HG03045 (cell line): ENCODE measurements around the gene MEMO1.
A peak's percentile ranks its signal among the peaks of the same experiment; 100 is the strongest.
"Not testable (repeated sequence)": the region's sequence is repeated elsewhere in the genome, so short reads cannot be mapped to it uniquely, and the experiment has no call there.

ENCODE experiments used
- ATAC-seq: cut with Tn5 transposase; IDR thresholded peaks from one replicate; pipeline ENCODE4 v1.9.1; 2021; ENCODE audit warnings: mild to moderate bottlenecking, moderate library complexity; ENCODE audit not compliant: unreplicated experiment

The MEMO1 gene

GRCh38 chr2:31998731-31999383, 12.0 kb downstream of the MEMO1 start:
- ATAC-seq, result no peak

- ATAC-seq, result no peak
These were observed 13.2 kb downstream of the MEMO1 start for GRCh38 chr2:31997653-31998052.

DNA sequence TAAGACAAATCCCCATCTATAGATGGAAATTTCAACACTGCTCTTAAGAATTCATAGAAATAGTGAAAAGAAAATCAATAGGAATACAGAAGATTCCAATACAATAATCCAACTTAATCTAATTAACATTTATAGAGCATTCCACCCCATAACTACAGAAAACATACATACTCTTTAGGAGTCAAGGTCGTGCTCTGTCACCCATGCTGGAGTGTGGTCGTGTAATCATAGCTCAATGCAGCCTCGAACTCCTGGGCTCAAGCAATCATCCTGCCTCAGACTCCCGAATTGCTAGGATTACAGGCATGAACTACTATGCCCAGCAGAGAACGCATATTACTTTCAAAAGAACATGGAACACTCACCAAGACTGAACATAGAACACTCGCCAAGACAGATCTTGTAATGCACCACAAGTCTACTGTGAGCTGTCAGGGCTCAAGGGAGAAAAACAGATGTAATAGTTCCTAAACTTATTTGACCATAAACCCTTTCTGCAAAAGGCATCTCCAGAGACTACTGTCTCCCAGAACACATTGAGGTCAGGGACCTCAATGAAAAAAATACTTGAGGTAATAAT, 14.1 kb downstream of the MEMO1 start:
- ATAC-seq, result no peak

DNA sequence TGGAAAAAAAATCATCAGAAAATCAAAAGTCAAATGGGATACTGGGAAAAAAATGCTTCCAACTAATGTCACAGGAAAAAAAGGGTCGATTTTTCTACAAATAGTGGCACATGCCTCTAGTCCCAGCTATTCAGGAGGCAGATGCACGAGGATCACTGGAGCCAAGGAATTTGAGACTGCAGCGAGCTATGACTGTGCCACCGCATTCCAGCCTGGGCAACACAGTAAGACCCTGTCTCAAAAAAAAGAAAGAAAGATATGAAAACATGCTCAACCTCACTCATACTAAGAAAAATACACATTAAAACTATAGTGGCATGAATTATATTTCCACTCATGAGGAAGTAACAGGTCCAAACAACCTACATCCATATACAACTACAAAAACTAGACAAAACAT, 17.9 kb downstream of the MEMO1 start:
- ATAC-seq, result no peak

GRCh38 chr2:31992025-31992579, 18.7 kb downstream of the MEMO1 start:
- ATAC-seq, result no peak

DNA sequence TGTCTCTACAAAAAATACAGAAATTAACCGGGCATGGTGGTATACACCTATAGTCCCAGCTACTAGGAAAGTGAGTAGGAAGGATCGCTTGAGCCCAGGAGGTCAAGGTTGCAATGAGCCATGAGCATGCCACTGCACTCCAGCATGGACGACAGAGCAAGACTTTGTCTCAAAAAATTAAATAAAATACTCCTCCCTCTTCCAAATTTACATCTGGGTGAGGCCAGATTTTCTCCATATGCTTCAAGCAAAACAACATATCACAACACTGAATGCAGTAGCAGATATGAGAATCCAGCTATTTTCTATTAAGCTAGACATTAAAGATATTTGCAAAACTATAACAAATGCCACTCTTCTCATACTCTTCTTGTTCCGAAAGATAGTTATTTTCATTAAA, 20.9 kb downstream of the MEMO1 start:
- no peak for ATAC-seq

- no peak for ATAC-seq
These were observed 23.2 kb downstream of the MEMO1 start for GRCh38 chr2:31987454-31988220.

DNA sequence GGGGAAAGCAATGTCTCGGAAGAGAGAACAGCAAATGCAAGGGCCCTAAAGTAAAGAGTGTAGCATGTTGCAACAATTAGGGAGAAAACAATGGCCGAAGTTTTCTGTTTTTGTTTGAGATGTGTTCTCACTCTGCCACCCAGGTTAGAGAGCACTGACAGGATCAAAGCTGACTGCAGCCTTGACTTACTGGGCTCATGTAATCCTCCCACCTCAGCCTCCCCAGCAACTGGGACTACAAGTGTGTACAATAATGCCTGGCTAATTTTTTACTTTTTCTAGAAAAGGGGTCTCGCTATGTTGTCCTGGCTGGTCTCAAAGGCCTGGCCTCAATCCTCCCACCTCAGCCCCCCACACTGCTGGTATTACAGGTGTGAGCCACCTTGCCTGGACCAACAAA, 23.9 kb downstream of the MEMO1 start:
- ATAC-seq, result no peak

- ATAC-seq, result no peak
These were observed 26.9 kb downstream of the MEMO1 start for GRCh38 chr2:31983762-31984467.

- peak; percentile 98 for ATAC-seq
These were observed 30.0 kb downstream of the MEMO1 start for GRCh38 chr2:31980674-31981356.

DNA sequence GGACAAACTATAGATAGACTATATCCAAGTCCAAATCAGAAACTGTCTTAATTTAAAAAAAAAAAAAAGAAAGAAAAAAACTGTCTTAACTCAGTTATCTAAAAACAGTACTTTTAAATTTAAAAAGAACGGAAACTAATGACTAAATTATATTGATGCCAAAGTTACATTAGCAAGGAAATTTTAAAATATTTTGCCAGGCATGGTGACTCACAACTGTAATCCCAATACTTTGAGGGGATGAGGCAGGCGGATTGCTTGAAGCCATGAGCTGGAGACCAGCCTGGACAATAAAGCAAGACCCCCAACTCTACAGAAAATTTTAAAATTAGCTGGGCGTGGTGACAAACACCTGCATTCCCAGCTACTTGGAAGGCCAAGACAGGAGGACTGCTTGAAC, 30.9 kb downstream of the MEMO1 start:
- no peak for ATAC-seq

GRCh38 chr2:31979018-31979417, 31.8 kb downstream of the MEMO1 start:
- no peak for ATAC-seq

- no peak for ATAC-seq
These were observed 32.4 kb downstream of the MEMO1 start for GRCh38 chr2:31978436-31978835.

DNA sequence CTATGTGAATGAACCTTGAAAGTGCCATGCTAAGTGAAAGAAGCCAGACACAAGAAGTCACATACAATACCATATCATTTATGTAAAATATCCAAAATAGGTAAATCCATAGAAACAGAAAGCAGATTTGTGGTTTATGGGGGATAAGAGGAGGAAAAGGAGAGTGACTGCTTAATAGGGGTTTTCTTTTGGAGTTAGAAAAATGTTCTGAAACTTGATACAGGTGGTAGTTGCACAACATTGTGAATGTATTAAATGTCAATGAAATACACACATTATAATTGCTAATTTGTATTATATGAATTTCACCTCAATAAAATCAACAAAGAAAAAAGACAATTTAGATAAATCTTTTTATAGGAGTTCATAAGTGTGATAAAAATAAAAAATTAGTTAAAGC, 37.1 kb downstream of the MEMO1 start:
- no peak for ATAC-seq

GRCh38 chr2:31972059-31972458, 38.7 kb downstream of the MEMO1 start:
- ATAC-seq, result no peak

GRCh38 chr2:31969178-31969577, 41.6 kb downstream of the MEMO1 start:
- no peak for ATAC-seq

GRCh38 chr2:31967790-31968189, 43.0 kb downstream of the MEMO1 start:
- no peak for ATAC-seq

DNA sequence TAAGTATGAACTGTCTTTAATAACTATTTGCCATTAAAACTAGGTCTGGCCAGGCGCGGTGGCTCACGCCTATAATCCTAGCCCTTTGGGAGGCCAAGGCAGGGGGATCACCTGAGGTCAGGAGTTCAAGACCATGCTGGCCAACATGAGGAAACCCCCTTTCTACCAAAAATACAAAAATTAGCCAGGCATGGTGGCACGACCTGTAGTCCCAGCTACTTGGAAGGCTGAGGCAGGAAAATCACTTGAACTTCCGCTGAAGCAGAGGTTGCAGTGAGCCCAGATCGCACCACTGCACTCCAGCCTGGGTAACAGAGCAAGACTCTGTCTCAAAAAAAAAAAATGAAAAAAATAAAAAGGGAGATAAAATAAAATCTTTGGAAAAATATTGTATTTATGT, 44.4 kb downstream of the MEMO1 start:
- not testable (repeated sequence) for ATAC-seq

DNA sequence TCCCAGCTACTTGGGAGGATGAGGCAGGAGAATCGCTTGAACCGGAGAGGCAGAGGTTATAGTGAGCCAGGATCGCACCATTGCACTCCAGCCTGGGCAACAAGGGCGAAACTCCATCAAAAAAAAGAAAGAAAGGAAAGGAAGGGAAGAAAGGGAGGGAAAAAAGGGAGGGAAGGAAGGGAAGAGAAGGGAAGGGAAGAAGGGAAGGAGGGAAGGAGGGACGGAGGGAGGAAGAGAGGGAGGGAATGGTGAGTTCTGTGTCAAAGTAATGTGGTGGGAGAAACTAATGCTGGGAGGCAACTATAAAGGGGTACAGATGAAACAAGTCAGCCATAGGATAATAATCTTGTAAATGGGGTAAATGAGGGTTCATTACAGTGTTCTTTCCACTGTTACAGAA, 45.7 kb downstream of the MEMO1 start:
- ATAC-seq, result no peak

DNA sequence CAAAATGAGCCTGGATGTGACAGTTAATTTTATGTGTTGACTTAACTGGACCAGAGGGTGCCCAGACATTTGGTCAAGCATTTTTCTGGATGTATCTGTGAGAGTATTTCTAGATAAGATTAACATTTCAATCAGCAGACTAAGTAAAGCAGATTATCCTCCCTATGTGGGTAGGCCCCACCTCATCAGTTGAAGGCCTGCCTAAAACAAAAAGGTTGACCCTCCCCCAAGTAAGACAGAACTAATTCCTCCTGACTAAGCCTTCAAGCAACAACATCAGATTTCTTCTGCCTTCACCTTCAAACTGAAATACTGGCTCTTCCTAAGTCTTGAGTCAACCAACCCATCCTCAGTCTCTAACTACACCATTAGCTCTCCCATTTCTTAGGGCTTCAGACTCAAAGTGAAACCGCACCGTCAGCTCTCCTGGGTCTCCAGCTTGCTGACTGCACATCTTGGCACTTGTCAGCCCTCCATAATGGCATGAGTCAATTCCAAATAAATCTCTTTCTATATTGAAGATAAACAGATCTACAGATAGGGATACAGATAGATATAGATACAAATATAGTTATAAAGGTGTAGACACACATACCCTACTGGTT, 47.9 kb downstream of the MEMO1 start:
- ATAC-seq, result no peak
